ENCODE results near the gene TIMM9.
"Not testable (repeated sequence)": the region's sequence is repeated elsewhere in the genome, so short reads cannot be mapped to it uniquely, and the experiment has no call there.

TIMM9 gene

GRCh38 chr14:58398495-58398894 lies 28.8 kb downstream of the TIMM9 start:
- no peak for DNase-seq (ENCODE audit: low read depth)

GRCh38 chr14:58397156-58397555 lies 30.2 kb downstream of the TIMM9 start:
- no peak for DNase-seq (ENCODE audit: low read depth)

GRCh38 chr14:58395812-58396788 lies 31.2 kb downstream of the TIMM9 start, which contains the start of gene TOMM20L:
TSS of gene TOMM20L (plus strand) at chr14:58395930. CDS start at chr14:58395958, 28 bp downstream.
- DNase-seq (ENCODE audit: low read depth), result peak; percentile 57

- no peak for DNase-seq (ENCODE audit: low read depth)
Measured at GRCh38 chr14:58395562-58395811, 31.8 kb downstream of the TIMM9 start.

- DNase-seq (ENCODE audit: low read depth), result no peak
Measured at GRCh38 chr14:58390830-58391229, 36.5 kb downstream of the TIMM9 start.

GRCh38 chr14:58376791-58377190 lies 50.5 kb downstream of the TIMM9 start:
- no peak for DNase-seq (ENCODE audit: low read depth)

- no peak for DNase-seq (ENCODE audit: low read depth)
Measured at GRCh38 chr14:58368956-58369355, 58.4 kb downstream of the TIMM9 start.

GRCh38 chr14:58367296-58367695 lies 60.0 kb downstream of the TIMM9 start:
- DNase-seq (ENCODE audit: low read depth), result no peak

- DNase-seq (ENCODE audit: low read depth), result no peak
Measured at GRCh38 chr14:58364316-58364715, 63.0 kb downstream of the TIMM9 start.

- no peak for DNase-seq (ENCODE audit: low read depth)
Measured at GRCh38 chr14:58362798-58363412, 64.4 kb downstream of the TIMM9 start.

- not testable (repeated sequence) for DNase-seq (ENCODE audit: low read depth)
Measured at GRCh38 chr14:58362272-58362671, 65.1 kb downstream of the TIMM9 start.
